Measurements from ENCODE around the gene CELSR3.

- TF ChIP-seq CTCF (IDR thresholded peaks at IDR 0.05; ENCODE audit: insufficient read depth, low read length) (no peak), POLR2AphosphoS5 (IDR thresholded peaks at IDR 0.05; ENCODE audit: low read depth) (no peak), GABPA (IDR thresholded peaks at IDR 0.05; ENCODE audit: low read depth) (no peak)
Measured at GRCh38 chr3:48680811-48681540, 18.3 kb upstream of the CELSR3 start.

All from HL-60 (cell line).